ENCODE measurements around the gene RAB29.

Gene RAB29

DNA sequence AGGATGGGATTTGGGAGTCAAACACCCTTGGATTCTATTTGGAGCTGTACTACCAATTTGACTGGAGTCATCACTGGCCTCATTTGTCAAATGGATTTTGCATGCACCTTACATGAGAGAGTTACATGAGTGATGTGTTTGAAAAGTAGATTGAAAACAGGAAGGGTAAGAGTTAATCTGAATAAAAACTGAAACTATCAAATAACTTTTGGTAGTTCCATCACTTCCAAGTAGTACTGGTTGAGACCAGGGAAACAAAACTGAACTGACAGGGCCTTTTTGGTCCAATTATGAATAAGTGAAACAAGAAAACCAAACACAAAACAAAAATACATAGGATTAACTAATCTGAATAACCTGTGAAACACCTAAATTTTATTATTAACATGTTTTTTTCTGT lies 55.5 kb downstream of the RAB29 start:
- DNase-seq: no peak

DNA sequence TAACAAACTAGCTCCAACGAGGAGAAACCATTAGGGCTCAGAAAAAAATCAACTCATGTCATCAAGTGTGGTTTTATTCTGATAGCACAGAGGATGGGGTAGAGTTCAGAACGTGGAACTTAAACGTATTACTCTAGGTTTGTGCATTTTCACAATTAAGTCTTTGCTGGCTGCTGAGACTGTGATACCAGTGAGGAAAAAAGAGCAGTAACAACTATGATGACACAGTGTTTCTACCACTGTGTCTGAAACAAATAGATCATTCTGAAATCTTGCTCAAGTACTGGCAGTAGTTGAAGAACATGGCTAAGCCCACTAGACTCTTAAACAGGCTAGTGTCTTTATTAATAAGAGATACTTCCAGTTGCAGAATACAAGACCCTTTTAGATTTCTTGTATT lies 56.3 kb downstream of the RAB29 start:
- DNase-seq: no peak

All from suppressor macrophage (primary cell).